GM12872 (cell line): ENCODE data around the gene EHD3.

ENCODE experiments used
- CTCF ChIP-seq: IDR thresholded peaks from 3 replicates; pipeline ENCODE4 v1.5.1; 2011; ENCODE audit warnings: low read depth, mild to moderate bottlenecking, low read length, moderate library complexity; ENCODE audit not compliant: insufficient read depth

Gene EHD3

GRCh38 chr2:31284107-31284506, 50.2 kb downstream of the EHD3 start:
- no peak for TF ChIP-seq CTCF

DNA sequence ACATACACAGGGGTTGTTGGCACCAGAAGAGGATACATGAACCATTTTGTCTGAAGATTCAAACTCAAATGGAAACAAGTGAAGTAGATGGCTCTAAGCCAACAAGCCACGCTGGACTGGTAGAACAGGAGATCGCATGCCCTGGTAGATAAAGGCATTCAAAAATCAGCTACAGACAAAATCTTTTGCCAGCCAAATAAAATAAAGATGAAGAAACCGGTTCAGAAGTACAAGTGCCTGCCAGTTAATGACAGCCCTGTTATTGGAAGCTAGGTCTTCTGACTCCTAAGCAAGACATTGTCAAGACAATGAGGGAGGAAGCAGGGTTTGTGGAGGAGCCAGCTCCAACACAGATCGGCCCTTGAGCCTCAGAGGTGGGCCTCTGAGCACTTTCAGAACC, 52.3 kb downstream of the EHD3 start:
- no peak for TF ChIP-seq CTCF

DNA sequence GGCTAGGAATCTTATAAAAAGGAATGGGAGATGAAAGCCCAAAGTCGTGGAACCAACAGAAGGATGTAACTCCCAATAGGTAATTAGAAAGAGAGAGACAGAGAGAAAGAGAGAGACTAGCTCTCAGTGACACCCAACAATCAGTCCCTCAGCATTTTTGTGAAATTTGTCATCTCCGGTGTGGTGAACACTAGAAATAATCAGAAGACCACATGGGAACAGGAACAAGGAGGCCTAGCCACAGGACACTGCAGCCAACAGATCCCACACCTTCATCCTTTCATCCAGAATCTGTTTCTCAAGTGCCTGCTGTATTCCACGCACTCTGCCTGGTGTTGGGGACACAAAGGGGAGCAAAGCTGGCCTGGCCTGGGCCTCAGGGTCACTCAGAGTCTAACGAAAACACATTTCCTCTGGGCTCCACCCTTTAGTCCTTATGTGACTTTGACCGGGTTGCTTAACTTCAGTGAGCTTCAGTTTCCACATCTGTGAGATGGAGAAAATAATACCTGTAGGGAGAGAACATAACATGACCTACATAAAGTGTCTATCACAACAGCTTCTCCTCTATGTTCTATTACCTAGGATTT, 53.1 kb downstream of the EHD3 start:
- TF ChIP-seq CTCF: no peak

DNA sequence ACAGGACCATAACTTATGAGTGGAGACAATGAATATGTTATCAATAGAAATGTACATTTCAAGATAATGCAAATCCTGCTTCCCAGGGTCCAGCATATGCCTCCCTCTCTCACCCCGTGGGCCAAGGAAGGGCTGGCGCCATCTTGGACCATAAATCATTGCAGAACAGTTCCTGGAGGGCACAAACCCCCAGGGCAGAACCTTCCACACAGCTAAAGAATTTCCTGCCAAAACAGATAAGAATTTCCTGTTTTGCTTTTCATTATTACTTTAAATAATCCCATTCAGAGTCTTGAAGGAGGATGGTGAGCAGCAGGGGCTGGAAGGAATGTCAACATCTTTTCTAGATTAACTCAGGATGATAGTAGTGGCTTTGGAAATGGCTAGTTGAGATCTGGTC, 53.7 kb downstream of the EHD3 start:
- no peak for TF ChIP-seq CTCF

DNA sequence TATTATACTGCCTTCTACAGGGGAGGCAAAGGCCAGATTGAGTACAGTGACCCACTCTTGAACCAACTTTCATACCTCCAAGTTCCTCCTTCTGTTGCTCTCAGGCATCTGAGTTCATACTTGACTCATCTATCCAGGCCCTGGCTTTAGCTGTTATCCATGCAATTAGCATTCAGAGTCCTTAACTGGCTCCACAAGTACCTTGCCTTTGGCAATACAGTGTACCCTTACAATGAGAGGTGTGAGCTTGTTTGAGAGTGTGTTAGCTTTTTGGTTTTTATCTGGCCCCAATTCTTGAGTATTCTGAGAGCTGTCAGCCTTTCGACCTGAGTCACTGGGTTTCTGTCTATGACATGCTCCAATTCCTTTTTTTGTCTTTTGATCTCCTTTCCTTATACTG, 60.2 kb downstream of the EHD3 start:
- TF ChIP-seq CTCF: no peak

- no peak for TF ChIP-seq CTCF
Measured at GRCh38 chr2:31296641-31297287, 62.8 kb downstream of the EHD3 start.

GRCh38 chr2:31297751-31298150, 63.8 kb downstream of the EHD3 start:
- TF ChIP-seq CTCF: no peak
